ENCODE measurements around the gene CSTF3.

DNA sequence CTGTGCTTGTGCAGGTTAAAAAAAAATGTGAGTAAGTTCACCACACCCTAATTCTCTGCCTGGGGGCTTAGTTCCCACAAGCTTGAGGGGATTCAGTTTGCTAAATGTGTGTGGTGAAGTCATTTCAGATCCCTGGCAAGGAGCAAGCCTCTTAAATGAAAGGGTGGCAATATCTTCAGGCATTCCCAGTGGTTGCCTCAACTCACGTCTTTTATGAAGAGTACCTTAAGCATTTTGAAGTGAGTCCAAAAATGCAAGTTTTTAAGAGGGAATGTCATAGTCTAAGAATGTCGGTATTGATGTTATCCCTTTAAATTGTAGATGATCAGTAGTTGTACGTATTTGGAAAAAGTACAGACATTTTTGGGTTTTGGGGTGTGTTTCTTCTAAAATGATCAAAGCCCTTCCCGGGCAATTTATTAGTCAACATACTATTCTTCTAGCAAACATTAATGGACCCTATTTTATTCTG lies 117.0 kb downstream of the CSTF3 start:
- no peak for TF ChIP-seq RAD21 (conservative IDR thresholded peaks at IDR 0.05)
- TF ChIP-seq, protein P1, sequence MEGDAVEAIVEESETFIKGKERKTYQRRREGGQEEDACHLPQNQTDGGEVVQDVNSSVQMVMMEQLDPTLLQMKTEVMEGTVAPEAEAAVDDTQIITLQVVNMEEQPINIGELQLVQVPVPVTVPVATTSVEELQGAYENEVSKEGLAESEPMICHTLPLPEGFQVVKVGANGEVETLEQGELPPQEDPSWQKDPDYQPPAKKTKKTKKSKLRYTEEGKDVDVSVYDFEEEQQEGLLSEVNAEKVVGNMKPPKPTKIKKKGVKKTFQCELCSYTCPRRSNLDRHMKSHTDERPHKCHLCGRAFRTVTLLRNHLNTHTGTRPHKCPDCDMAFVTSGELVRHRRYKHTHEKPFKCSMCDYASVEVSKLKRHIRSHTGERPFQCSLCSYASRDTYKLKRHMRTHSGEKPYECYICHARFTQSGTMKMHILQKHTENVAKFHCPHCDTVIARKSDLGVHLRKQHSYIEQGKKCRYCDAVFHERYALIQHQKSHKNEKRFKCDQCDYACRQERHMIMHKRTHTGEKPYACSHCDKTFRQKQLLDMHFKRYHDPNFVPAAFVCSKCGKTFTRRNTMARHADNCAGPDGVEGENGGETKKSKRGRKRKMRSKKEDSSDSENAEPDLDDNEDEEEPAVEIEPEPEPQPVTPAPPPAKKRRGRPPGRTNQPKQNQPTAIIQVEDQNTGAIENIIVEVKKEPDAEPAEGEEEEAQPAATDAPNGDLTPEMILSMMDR (IDR thresholded peaks at IDR 0.05; ENCODE audit: poor library complexity, severe bottlenecking), result no peak
- no peak for TF ChIP-seq MXI1 (conservative IDR thresholded peaks at IDR 0.05; ENCODE audit: poor library complexity, severe bottlenecking)
- no peak for TF ChIP-seq EZH2 (IDR thresholded peaks at IDR 0.05; ENCODE audit: borderline replicate concordance, insufficient read depth, low read length, poor library complexity, severe bottlenecking)
- TF ChIP-seq TAF1 (IDR thresholded peaks at IDR 0.05; ENCODE audit: low read depth), result no peak
- no peak for TF ChIP-seq POLR2AphosphoS5 (IDR thresholded peaks at IDR 0.05)
- no peak for TF ChIP-seq EP300 (conservative IDR thresholded peaks at IDR 0.05; ENCODE audit: poor library complexity, severe bottlenecking)
- no peak for TF ChIP-seq SMC3 (conservative IDR thresholded peaks at IDR 0.05; ENCODE audit: poor library complexity)
